PFSK-1 (cell line): ENCODE data around the gene SEZ6L.

Experiments
- FOXP2 ChIP-seq: optimal IDR thresholded peaks from 2 replicates; pipeline ENCODE3; 2011; ENCODE audit warnings: borderline replicate concordance, control low read depth, inconsistent platforms; ENCODE audit not compliant: insufficient read depth; ENCODE audit errors: extremely low read length, extremely low read depth
- POLR2AphosphoS5 ChIP-seq: IDR thresholded peaks from 2 replicates; pipeline ENCODE4 v1.6.1; 2012; ENCODE audit warnings: low read depth, mild to moderate bottlenecking, control low read depth, low read length, moderate library complexity
- SIN3A ChIP-seq: IDR thresholded peaks from 2 replicates; pipeline ENCODE4 v1.6.1; 2012; ENCODE audit warnings: mild to moderate bottlenecking, low read length, moderate library complexity, borderline replicate concordance; ENCODE audit not compliant: insufficient read depth
- TAF1 ChIP-seq: IDR thresholded peaks from 2 replicates; pipeline ENCODE4 v1.6.1; 2012; ENCODE audit warnings: low read length, control low read depth, borderline replicate concordance; ENCODE audit not compliant: insufficient read depth
- TF ChIP-seq, protein P1 (sequence below), 2 experiments: IDR thresholded peaks; 2 replicates each; pipeline versions ENCODE4 v1.6.1 to v1.8.0; 2011 to 2012; ENCODE audit warnings: low read depth in 2 of 2, low read length in 2 of 2, control low read depth in 1 of 2, inconsistent platforms in 1 of 2, mild to moderate bottlenecking in 1 of 2, moderate library complexity in 1 of 2; ENCODE audit not compliant: insufficient read depth in 1 of 2

SEZ6L gene

GRCh38 chr22:26334232-26334631, 165.0 kb downstream of the SEZ6L start:
- TF ChIP-seq FOXP2 (no peak), SIN3A (no peak), TAF1 (no peak), POLR2AphosphoS5 (no peak)
- TF ChIP-seq, protein P1, sequence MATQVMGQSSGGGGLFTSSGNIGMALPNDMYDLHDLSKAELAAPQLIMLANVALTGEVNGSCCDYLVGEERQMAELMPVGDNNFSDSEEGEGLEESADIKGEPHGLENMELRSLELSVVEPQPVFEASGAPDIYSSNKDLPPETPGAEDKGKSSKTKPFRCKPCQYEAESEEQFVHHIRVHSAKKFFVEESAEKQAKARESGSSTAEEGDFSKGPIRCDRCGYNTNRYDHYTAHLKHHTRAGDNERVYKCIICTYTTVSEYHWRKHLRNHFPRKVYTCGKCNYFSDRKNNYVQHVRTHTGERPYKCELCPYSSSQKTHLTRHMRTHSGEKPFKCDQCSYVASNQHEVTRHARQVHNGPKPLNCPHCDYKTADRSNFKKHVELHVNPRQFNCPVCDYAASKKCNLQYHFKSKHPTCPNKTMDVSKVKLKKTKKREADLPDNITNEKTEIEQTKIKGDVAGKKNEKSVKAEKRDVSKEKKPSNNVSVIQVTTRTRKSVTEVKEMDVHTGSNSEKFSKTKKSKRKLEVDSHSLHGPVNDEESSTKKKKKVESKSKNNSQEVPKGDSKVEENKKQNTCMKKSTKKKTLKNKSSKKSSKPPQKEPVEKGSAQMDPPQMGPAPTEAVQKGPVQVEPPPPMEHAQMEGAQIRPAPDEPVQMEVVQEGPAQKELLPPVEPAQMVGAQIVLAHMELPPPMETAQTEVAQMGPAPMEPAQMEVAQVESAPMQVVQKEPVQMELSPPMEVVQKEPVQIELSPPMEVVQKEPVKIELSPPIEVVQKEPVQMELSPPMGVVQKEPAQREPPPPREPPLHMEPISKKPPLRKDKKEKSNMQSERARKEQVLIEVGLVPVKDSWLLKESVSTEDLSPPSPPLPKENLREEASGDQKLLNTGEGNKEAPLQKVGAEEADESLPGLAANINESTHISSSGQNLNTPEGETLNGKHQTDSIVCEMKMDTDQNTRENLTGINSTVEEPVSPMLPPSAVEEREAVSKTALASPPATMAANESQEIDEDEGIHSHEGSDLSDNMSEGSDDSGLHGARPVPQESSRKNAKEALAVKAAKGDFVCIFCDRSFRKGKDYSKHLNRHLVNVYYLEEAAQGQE (IDR thresholded peaks at IDR 0.05; ENCODE audit: insufficient read depth in 1 of 2, low read depth in 2 of 2, low read length in 2 of 2), result no peak

- TF ChIP-seq TAF1 (no peak), SIN3A (no peak), POLR2AphosphoS5 (no peak), FOXP2 (no peak)
- TF ChIP-seq, protein P1 (IDR thresholded peaks at IDR 0.05; ENCODE audit: insufficient read depth in 1 of 2, low read depth in 2 of 2, low read length in 2 of 2), result no peak
These were observed 167.5 kb downstream of the SEZ6L start for GRCh38 chr22:26336773-26337172.

GRCh38 chr22:26339755-26340154, 170.5 kb downstream of the SEZ6L start:
- TF ChIP-seq FOXP2 (no peak), POLR2AphosphoS5 (no peak), SIN3A (no peak), TAF1 (no peak)
- TF ChIP-seq, protein P1 (IDR thresholded peaks at IDR 0.05; ENCODE audit: insufficient read depth in 1 of 2, low read depth in 2 of 2, low read length in 2 of 2), result no peak

- TF ChIP-seq, protein P1 (IDR thresholded peaks at IDR 0.05; ENCODE audit: insufficient read depth in 1 of 2, low read depth in 2 of 2, low read length in 2 of 2), result no peak
These were observed 173.6 kb downstream of the SEZ6L start for GRCh38 chr22:26342745-26343410.

DNA sequence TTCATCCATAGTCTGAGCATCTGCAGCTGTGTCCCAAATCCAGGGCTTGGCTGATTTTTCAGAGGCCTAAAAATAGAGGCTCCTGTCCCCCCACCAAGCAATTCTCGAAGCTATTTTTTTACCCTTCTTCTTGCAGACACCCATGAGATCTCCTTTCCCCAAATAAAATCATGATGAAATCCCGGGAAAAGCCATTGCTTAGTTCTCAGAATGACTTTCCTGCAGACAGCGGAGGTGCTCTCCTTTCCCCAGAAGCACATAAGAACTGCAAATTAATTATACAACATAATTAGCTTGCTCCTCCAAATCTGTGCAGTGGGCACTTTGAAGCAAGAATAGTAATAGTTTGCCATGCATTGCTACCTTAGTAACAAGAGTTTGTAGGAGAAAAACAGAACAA, 176.2 kb downstream of the SEZ6L start:
- TF ChIP-seq FOXP2 (no peak), SIN3A (no peak), POLR2AphosphoS5 (no peak), TAF1 (no peak)
- TF ChIP-seq, protein P1 (IDR thresholded peaks at IDR 0.05; ENCODE audit: insufficient read depth in 1 of 2, low read depth in 2 of 2, low read length in 2 of 2), result no peak
